SU-DHL-6 (cell line): ENCODE results near the gene EPB41L4A.

Experiments
- H2AFZ ChIP-seq: fragments of 200-600 bp; sonication (generic); 2 replicates; pipeline ENCODE4 v1.6.1; 2014; ENCODE audit warnings: low read depth, mild to moderate bottlenecking, moderate library complexity, mixed read lengths, antibody characterized with exemption, low read length; ENCODE audit not compliant: severe bottlenecking
- H3F3A ChIP-seq: fragments of 200-600 bp; shearing (Covaris generic); 2 replicates; pipeline ENCODE4 v1.6.0; 2016; ENCODE audit warnings: antibody characterized with exemption, mild to moderate bottlenecking; ENCODE audit not compliant: insufficient read depth
- H3K27ac ChIP-seq: fragments of 200-600 bp; sonication (generic); 2 replicates; pipeline ENCODE4 v1.5.1; 2016; ENCODE audit warnings: low read depth, mild to moderate bottlenecking, low read length, moderate library complexity, mixed read lengths
- H3K27me3 ChIP-seq: fragments of 200-600 bp; sonication (generic), shearing (Covaris generic); 2 replicates; pipeline ENCODE4 v1.6.0; 2014; ENCODE audit warnings: mild to moderate bottlenecking, low read length
- H3K36me3 ChIP-seq: fragments of 200-600 bp; sonication (generic); 2 replicates; pipeline ENCODE4 v1.6.1; 2014; ENCODE audit warnings: mild to moderate bottlenecking, low read length, mixed read lengths
- H3K4me2 ChIP-seq: fragments of 300-600, 200-600 bp; shearing (Covaris generic), sonication (generic); 2 replicates; pipeline ENCODE4 v1.6.0; 2014; ENCODE audit warnings: low read length, low read depth, mild to moderate bottlenecking; ENCODE audit not compliant: poor library complexity, severe bottlenecking
- H3K4me3 ChIP-seq: fragments of 200-600 bp; sonication (generic); 2 replicates; pipeline ENCODE4 v1.5.1; 2014; ENCODE audit warnings: antibody characterized with exemption, low read length, mild to moderate bottlenecking, mixed read lengths; ENCODE audit not compliant: insufficient read depth, poor library complexity, severe bottlenecking
- H3K79me2 ChIP-seq: fragments of 200-600 bp; sonication (generic); 2 replicates; pipeline ENCODE4 v1.6.1; 2014; ENCODE audit warnings: mild to moderate bottlenecking, low read length, moderate library complexity; ENCODE audit not compliant: insufficient read depth
- H3K9ac ChIP-seq: fragments of 200-600 bp; sonication (generic); 2 replicates; pipeline ENCODE4 v1.7.0; 2014; ENCODE audit warnings: mild to moderate bottlenecking, low read length
- H3K9me2 ChIP-seq: fragments of 200-600 bp; sonication (generic); replicated peaks from 2 replicates; pipeline ENCODE4 v1.6.1; 2014; ENCODE audit warnings: low read length; ENCODE audit not compliant: insufficient read depth
- H3K9me3 ChIP-seq: fragments of 200-600 bp; sonication (generic); 2 replicates; pipeline ENCODE4 v1.6.1; 2014; ENCODE audit warnings: low read length, mixed read lengths; ENCODE audit not compliant: insufficient read depth
- H4K20me1 ChIP-seq: fragments of 200-600 bp; sonication (generic); 2 replicates; pipeline ENCODE4 v1.6.1; 2014; ENCODE audit warnings: low read depth, mild to moderate bottlenecking, antibody characterized with exemption, low read length, moderate library complexity, mixed read lengths
- CTCF ChIP-seq: fragments of 200-600 bp; sonication (generic); IDR thresholded peaks from one replicate; pipeline ENCODE4 v1.5.1; 2017; ENCODE audit warnings: antibody characterized with exemption, mild to moderate bottlenecking, low read length, moderate library complexity; ENCODE audit not compliant: insufficient read depth, poor library complexity, severe bottlenecking
- EZH2phosphoT487 ChIP-seq: fragments of 200-600 bp; sonication (generic), shearing (Covaris generic); conservative IDR thresholded peaks from 2 replicates; pipeline ENCODE4 v1.6.1; 2018; ENCODE audit warnings: mild to moderate bottlenecking, antibody characterized with exemption, low read length, moderate library complexity, mixed read lengths

The EPB41L4A gene

GRCh38 chr5:112294126-112294525, 125.0 kb downstream of the EPB41L4A start:
- H3K36me3 ChIP-seq: no peaks in the 10 kb centered on the region
- H4K20me1 ChIP-seq: no peaks in the 10 kb centered on the region
- H3K79me2 ChIP-seq: no peaks in the 10 kb centered on the region
- no peaks in the 10 kb centered on the region; the same call in 1 of the 2 replicates for H3K9me3 ChIP-seq
- no peak overlapping the region for H3K9ac ChIP-seq
- H3K27ac ChIP-seq: no peak overlapping the region
- H3K4me2 ChIP-seq: no peak overlapping the region
- no peaks in the 10 kb centered on the region for H3K9me2 ChIP-seq
- no peaks in the 10 kb centered on the region for H3K27me3 ChIP-seq
- H2AFZ ChIP-seq: no peak overlapping the region
- TF ChIP-seq CTCF: no peak
- no peak for TF ChIP-seq EZH2phosphoT487
- H3K4me3 ChIP-seq: no peak overlapping the region
- no peaks in the 10 kb centered on the region for H3F3A ChIP-seq

GRCh38 chr5:112293587-112293986, 125.5 kb downstream of the EPB41L4A start:
- Histone ChIP-seq H4K20me1 (no peaks in the 10 kb centered on the region), H3K9ac (no peak overlapping the region), H3K4me3 (no peak overlapping the region), H2AFZ (no peak overlapping the region), H3K36me3 (no peaks in the 10 kb centered on the region), H3K27me3 (no peaks in the 10 kb centered on the region), H3K27ac (no peak overlapping the region), H3K9me2 (no peaks in the 10 kb centered on the region), H3K4me2 (no peak overlapping the region), H3K79me2 (no peaks in the 10 kb centered on the region), H3F3A (no peaks in the 10 kb centered on the region), H3K9me3 (no peaks in the 10 kb centered on the region; the same call in 1 of the 2 replicates)
- TF ChIP-seq CTCF: no peak
- TF ChIP-seq EZH2phosphoT487: no peak

- no peaks in the 10 kb centered on the region for H4K20me1 ChIP-seq
- H3K4me2 ChIP-seq: no peak overlapping the region
- H3K9ac ChIP-seq: no peak overlapping the region
- no peaks in the 10 kb centered on the region for H3F3A ChIP-seq
- no peak overlapping the region for H2AFZ ChIP-seq
- no peak for TF ChIP-seq CTCF
- no peak for TF ChIP-seq EZH2phosphoT487
- no peaks in the 10 kb centered on the region; the same call in 1 of the 2 replicates for H3K9me3 ChIP-seq
- H3K9me2 ChIP-seq: no peaks in the 10 kb centered on the region
- no peaks in the 10 kb centered on the region for H3K79me2 ChIP-seq
- no peak overlapping the region for H3K4me3 ChIP-seq
- H3K36me3 ChIP-seq: no peaks in the 10 kb centered on the region
- no peak overlapping the region for H3K27ac ChIP-seq
- H3K27me3 ChIP-seq: no peaks in the 10 kb centered on the region
Measured at GRCh38 chr5:112290691-112291090, 128.4 kb downstream of the EPB41L4A start.
